Bronchial epithelial cell (primary cell): ENCODE data around the gene CFAP100. TPM values are rescaled to one million over a fixed set of nuclear protein-coding genes. Genes with fewer than 3 reads are reported as not detected.
A peak's percentile ranks its signal among the peaks of the same experiment; 100 is the strongest.

Source experiments
- DNase-seq: peaks from one replicate; pipeline ENCODE4 v3.0.0-alpha.2; 2010; ENCODE audit warnings: low read depth
- FAIRE-seq: peaks from 2 replicates; lab custom pipeline; 2011; peaks lifted over from hg19 to GRCh38; lab: Jason Lieb, UNC
- H3K27me3 ChIP-seq: 2 replicates; pipeline ENCODE4 v1.5.1; 2011; ENCODE audit warnings: low read length; ENCODE audit not compliant: control insufficient read depth, insufficient read depth
- H3K36me3 ChIP-seq: 2 replicates; pipeline ENCODE4 v1.5.1; 2011; ENCODE audit warnings: low read length; ENCODE audit not compliant: control insufficient read depth, insufficient read depth
- H3K4me3 ChIP-seq: 2 replicates; pipeline ENCODE4 v1.5.1; 2011; ENCODE audit warnings: mild to moderate bottlenecking, low read depth, low read length, control low read depth
- total RNA-seq: library from RNA; depleted of rRNA; stranded (reverse); fragments of >200 nt; gene quantifications from 2 replicates; pipeline ENCODE4 v1.2.1, GENCODE V29; 2014
- TF ChIP-seq, protein P1 (sequence below): IDR thresholded peaks from 2 replicates; pipeline ENCODE4 v1.5.1; 2011; ENCODE audit warnings: mild to moderate bottlenecking, moderate library complexity, low read length, control low read depth, inconsistent platforms; ENCODE audit not compliant: insufficient read depth, severe bottlenecking

The CFAP100 gene
- total RNA-seq, 1 donor from 2014 or later, result not detected

DNA sequence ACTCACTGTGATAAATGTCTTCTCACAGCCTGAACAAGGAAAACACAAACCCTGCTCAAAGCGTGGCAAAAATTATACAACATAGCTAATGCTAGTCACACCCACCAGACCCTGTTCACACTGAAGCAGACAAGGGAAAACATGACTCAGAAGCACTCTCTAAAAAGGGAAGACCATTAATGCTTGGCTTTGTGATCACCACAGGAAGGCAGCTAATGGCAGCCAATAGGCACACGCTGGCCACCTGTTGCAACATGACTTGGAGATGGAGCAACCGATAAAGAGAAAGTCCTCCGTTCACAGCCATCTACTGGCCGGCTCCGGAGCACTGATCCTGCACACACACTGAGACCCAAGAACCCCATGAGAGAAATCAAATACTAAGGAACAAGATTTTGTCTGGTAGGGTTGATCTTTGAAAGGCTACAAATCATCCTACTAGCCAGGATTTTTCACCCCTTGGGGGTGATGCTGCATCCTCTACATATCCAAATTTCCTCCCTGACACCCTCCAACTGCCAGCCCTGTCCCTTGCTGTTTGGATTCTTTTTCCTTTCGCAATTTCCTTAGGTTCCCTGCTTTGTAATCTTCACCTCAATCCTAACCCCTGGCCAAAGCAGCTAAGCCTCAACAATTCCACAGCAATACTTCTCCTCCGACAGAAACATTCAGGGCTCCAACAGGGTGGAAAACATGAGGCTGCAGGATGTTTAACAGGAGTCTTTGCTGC lies 77.7 kb downstream of the CFAP100 start:
- Histone ChIP-seq H3K36me3 (peaks cover 22% of the 10 kb centered on the region), H3K4me3 (peak overlapping the region; percentile 13), H3K27me3 (no peaks in the 10 kb centered on the region)
- DNase-seq (peak; percentile 96), FAIRE-seq (peak; percentile 83)
- TF ChIP-seq, protein P1, sequence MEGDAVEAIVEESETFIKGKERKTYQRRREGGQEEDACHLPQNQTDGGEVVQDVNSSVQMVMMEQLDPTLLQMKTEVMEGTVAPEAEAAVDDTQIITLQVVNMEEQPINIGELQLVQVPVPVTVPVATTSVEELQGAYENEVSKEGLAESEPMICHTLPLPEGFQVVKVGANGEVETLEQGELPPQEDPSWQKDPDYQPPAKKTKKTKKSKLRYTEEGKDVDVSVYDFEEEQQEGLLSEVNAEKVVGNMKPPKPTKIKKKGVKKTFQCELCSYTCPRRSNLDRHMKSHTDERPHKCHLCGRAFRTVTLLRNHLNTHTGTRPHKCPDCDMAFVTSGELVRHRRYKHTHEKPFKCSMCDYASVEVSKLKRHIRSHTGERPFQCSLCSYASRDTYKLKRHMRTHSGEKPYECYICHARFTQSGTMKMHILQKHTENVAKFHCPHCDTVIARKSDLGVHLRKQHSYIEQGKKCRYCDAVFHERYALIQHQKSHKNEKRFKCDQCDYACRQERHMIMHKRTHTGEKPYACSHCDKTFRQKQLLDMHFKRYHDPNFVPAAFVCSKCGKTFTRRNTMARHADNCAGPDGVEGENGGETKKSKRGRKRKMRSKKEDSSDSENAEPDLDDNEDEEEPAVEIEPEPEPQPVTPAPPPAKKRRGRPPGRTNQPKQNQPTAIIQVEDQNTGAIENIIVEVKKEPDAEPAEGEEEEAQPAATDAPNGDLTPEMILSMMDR, result peak; percentile 36

DNA sequence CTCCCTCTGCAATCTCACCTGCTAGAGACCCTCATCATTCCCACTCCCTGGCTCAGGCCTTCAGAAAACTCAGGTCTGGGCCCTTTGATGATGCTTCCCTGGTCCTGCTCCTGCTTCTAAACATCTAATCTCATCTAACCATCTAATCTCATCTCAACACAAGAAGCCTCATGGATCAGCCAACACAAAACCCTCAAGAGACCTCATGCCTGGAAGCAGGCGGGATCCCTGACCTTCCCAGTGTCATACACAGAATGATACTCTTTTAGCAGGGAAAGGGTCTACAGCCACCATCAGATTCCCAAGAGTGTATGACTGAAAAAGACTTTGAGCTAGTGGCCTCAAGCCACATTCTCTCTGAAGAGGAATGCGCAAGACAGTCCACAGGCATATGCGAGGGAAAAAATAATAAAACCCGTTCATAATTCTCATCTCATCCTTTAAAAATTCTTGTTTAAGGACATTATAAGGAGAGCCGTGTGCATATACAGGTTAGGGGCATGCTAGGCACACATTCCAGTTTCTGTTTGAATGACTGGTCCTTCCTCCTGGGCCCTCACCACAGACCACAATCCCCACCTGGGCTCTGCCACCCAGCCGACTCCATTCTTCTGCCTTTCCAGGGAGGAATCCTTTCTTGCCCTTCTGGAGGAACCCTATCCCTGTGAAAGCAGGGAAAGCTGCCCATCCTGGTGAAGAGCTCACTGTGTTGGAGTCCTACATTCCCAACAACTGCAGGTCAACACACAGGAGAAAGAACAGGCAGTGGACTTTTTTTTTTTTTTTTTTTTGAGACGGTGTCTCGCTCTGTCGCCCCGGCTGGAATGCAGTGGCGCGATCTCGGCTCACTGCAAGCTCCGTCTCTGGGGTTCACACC lies 78.8 kb downstream of the CFAP100 start:
- DNase-seq, result no peak
- Histone ChIP-seq H3K36me3 (peaks cover 17% of the 10 kb centered on the region), H3K27me3 (no peaks in the 10 kb centered on the region), H3K4me3 (peak overlapping the region; percentile 14)
- FAIRE-seq, result no peak
- TF ChIP-seq, protein P1, result no peak

GRCh38 chr3:126474498-126475412 lies 80.0 kb downstream of the CFAP100 start:
- TF ChIP-seq, protein P1, result no peak
- Histone ChIP-seq H3K4me3 (peak overlapping the region; percentile 48), H3K36me3 (peaks cover 10% of the 10 kb centered on the region), H3K27me3 (no peaks in the 10 kb centered on the region)
- FAIRE-seq, result no peak
- DNase-seq, result peak; percentile 23

- Histone ChIP-seq H3K27me3 (no peaks in the 10 kb centered on the region), H3K36me3 (peaks cover 5% of the 10 kb centered on the region), H3K4me3 (peak within 1 kb of the TSS; percentile 54)
- FAIRE-seq (no peak), DNase-seq (peak; percentile 80)
- TF ChIP-seq, protein P1, result peak; percentile 69
Measured at GRCh38 chr3:126475413-126476114, 80.9 kb downstream of the CFAP100 start, which contains the start of gene ZXDC. ZXDC (minus strand) TSS chr3:126475891; CDS start chr3:126475865, 26 bp downstream.
